ENCODE data around the gene LMNA.
"Not testable (repeated sequence)": the region's sequence is repeated elsewhere in the genome, so short reads cannot be mapped to it uniquely, and the experiment has no call there.

Gene LMNA

GRCh38 chr1:156114101-156114918, at the start of gene LMNA:
Gene LMNA, plus strand, starts transcription at chr1:156114711. Its CDS starts 208 bp downstream, at chr1:156114919.
- peaks cover 15% of the 10 kb centered on the region for H3K4me1 ChIP-seq (ENCODE audit: control insufficient read depth, insufficient read depth, low read length)
- H3K36me3 ChIP-seq (ENCODE audit: control insufficient read depth, insufficient read depth, low read length): no peaks in the 10 kb centered on the region
- H3K27ac ChIP-seq (ENCODE audit: low read depth, low read length): peak within 1 kb of the TSS; percentile 89
- peak within 1 kb of the TSS; percentile 66; the same call in 1 of the 2 replicates for H3K9ac ChIP-seq (ENCODE audit: low read depth, low read length)
- no peaks in the 10 kb centered on the region for H3K9me3 ChIP-seq (ENCODE audit: control insufficient read depth, insufficient read depth, low read length)
- H3K4me3 ChIP-seq (ENCODE audit: low read depth, low read length): peak within 1 kb of the TSS; percentile 96
- peaks cover 3% of the 10 kb centered on the region; the same call in 1 of the 2 replicates for H3K27me3 ChIP-seq (ENCODE audit: control insufficient read depth, insufficient read depth, low read length)

GRCh38 chr1:156065212-156065611, 49.3 kb upstream of the LMNA start:
- no peak overlapping the region for H3K27ac ChIP-seq (ENCODE audit: low read depth, low read length)
- H3K9me3 ChIP-seq (ENCODE audit: control insufficient read depth, insufficient read depth, low read length): no peaks in the 10 kb centered on the region
- H3K4me1 ChIP-seq (ENCODE audit: control insufficient read depth, insufficient read depth, low read length): peaks cover 21% of the 10 kb centered on the region
- no peak overlapping the region for H3K9ac ChIP-seq (ENCODE audit: low read depth, low read length)
- peaks cover 7% of the 10 kb centered on the region for H3K36me3 ChIP-seq (ENCODE audit: control insufficient read depth, insufficient read depth, low read length)
- no peaks in the 10 kb centered on the region; the same call in 1 of the 2 replicates for H3K27me3 ChIP-seq (ENCODE audit: control insufficient read depth, insufficient read depth, low read length)
- no peak overlapping the region; the same call in 1 of the 2 replicates for H3K4me3 ChIP-seq (ENCODE audit: low read depth, low read length)

DNA sequence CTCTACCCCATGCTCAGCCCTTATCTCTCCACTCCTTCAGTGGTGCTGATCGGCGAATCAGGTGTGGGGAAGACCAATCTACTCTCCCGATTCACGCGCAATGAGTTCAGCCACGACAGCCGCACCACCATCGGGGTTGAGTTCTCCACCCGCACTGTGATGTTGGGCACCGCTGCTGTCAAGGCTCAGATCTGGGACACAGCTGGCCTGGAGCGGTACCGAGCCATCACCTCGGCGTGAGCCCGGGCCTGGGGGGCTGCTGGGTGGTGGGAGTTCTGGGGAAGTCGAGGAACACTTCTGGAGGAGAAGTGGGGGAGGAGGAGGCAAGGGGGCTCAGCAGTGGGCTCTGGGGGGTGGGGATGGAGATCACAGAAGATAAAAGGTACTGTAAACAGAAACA, 48.6 kb upstream of the LMNA start:
- H3K36me3 ChIP-seq (ENCODE audit: control insufficient read depth, insufficient read depth, low read length): peaks cover 9% of the 10 kb centered on the region

GRCh38 chr1:156067262-156067661, 47.2 kb upstream of the LMNA start:
- no peak overlapping the region for H3K4me3 ChIP-seq (ENCODE audit: low read depth, low read length)
- no peaks in the 10 kb centered on the region for H3K9me3 ChIP-seq (ENCODE audit: control insufficient read depth, insufficient read depth, low read length)
- peaks cover 9% of the 10 kb centered on the region for H3K36me3 ChIP-seq (ENCODE audit: control insufficient read depth, insufficient read depth, low read length)
- H3K27me3 ChIP-seq (ENCODE audit: control insufficient read depth, insufficient read depth, low read length): no peaks in the 10 kb centered on the region
- peaks cover 20% of the 10 kb centered on the region for H3K4me1 ChIP-seq (ENCODE audit: control insufficient read depth, insufficient read depth, low read length)
- no peak overlapping the region for H3K27ac ChIP-seq (ENCODE audit: low read depth, low read length)
- no peak overlapping the region for H3K9ac ChIP-seq (ENCODE audit: low read depth, low read length)

More for the DNA sequence above, 48.6 kb upstream of the LMNA start:
- H3K4me3 ChIP-seq (ENCODE audit: low read depth, low read length): no peak overlapping the region
- H3K4me1 ChIP-seq (ENCODE audit: control insufficient read depth, insufficient read depth, low read length): peaks cover 21% of the 10 kb centered on the region
- peak overlapping the region; percentile 28 for H3K27ac ChIP-seq (ENCODE audit: low read depth, low read length)
- no peak overlapping the region for H3K9ac ChIP-seq (ENCODE audit: low read depth, low read length)
- H3K9me3 ChIP-seq (ENCODE audit: control insufficient read depth, insufficient read depth, low read length): no peaks in the 10 kb centered on the region
- H3K27me3 ChIP-seq (ENCODE audit: control insufficient read depth, insufficient read depth, low read length): no peaks in the 10 kb centered on the region; the same call in 1 of the 2 replicates

GRCh38 chr1:156069490-156070455, 44.7 kb upstream of the LMNA start:
- H3K9me3 ChIP-seq (ENCODE audit: control insufficient read depth, insufficient read depth, low read length): no peaks in the 10 kb centered on the region
- peaks cover 34% of the 10 kb centered on the region for H3K4me1 ChIP-seq (ENCODE audit: control insufficient read depth, insufficient read depth, low read length)
- no peak overlapping the region for H3K4me3 ChIP-seq (ENCODE audit: low read depth, low read length)
- H3K27me3 ChIP-seq (ENCODE audit: control insufficient read depth, insufficient read depth, low read length): no peaks in the 10 kb centered on the region
- H3K9ac ChIP-seq (ENCODE audit: low read depth, low read length): no peak overlapping the region
- H3K27ac ChIP-seq (ENCODE audit: low read depth, low read length): no peak overlapping the region
- peaks cover 12% of the 10 kb centered on the region for H3K36me3 ChIP-seq (ENCODE audit: control insufficient read depth, insufficient read depth, low read length)

DNA sequence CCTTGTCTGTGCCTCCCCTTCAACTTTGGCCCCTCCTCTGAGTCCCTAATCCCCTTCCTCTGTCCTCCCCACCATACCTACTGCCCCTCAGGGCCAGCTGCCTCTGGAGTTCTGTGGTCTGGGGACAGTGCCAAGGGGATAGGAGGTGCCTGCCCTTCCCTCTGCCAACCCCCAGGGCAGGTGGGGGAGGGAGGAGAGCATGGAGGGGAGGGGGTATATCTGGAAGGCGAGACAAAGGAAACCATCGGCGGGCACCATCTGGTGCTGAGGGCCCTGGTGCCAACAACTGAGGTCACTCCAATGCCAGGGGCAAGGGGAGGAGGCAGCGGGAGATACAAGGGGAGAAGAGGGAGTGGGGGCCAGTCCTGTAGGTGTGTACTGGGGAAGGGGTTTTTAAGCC, 44.0 kb upstream of the LMNA start:
- peaks cover 18% of the 10 kb centered on the region for H3K36me3 ChIP-seq (ENCODE audit: control insufficient read depth, insufficient read depth, low read length)
- no peaks in the 10 kb centered on the region for H3K27me3 ChIP-seq (ENCODE audit: control insufficient read depth, insufficient read depth, low read length)
- no peak overlapping the region for H3K4me3 ChIP-seq (ENCODE audit: low read depth, low read length)
- H3K4me1 ChIP-seq (ENCODE audit: control insufficient read depth, insufficient read depth, low read length): peaks cover 42% of the 10 kb centered on the region
- H3K9me3 ChIP-seq (ENCODE audit: control insufficient read depth, insufficient read depth, low read length): no peaks in the 10 kb centered on the region
- H3K9ac ChIP-seq (ENCODE audit: low read depth, low read length): no peak overlapping the region
- H3K27ac ChIP-seq (ENCODE audit: low read depth, low read length): no peak overlapping the region

DNA sequence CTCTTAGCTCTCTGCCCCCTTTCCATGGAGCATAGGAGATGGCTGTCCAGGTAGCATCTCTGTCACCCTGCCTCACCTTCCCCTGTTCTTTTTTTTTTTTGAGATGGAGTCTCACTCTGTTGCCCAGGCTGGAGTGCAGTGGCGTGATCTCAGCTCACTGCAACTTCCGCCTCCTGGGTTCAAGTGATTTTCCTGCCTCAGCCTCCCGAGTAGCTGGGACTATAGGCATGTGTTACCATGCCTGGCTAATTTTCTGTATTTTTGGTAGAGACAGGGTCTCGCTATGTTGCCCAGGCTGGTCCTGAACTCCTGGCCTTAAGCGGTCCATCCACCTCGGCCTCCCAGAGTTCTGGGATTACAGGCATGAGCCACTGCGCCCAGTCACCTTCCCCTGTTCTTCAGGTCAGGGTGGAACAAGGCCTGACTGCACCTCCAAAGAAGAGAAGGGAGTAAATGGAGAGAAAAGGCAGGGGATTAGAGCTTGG, 43.1 kb upstream of the LMNA start:
- H3K27ac ChIP-seq (ENCODE audit: low read depth, low read length): peak overlapping the region; percentile 5
- not testable (repeated sequence) for H3K4me3 ChIP-seq (ENCODE audit: low read depth, low read length); H3K27me3 ChIP-seq (ENCODE audit: control insufficient read depth, insufficient read depth, low read length); H3K9ac ChIP-seq (ENCODE audit: low read depth, low read length); H3K9me3 ChIP-seq (ENCODE audit: control insufficient read depth, insufficient read depth, low read length)
- H3K4me1 ChIP-seq (ENCODE audit: control insufficient read depth, insufficient read depth, low read length): peaks cover 46% of the 10 kb centered on the region
- peaks cover 27% of the 10 kb centered on the region for H3K36me3 ChIP-seq (ENCODE audit: control insufficient read depth, insufficient read depth, low read length)

DNA sequence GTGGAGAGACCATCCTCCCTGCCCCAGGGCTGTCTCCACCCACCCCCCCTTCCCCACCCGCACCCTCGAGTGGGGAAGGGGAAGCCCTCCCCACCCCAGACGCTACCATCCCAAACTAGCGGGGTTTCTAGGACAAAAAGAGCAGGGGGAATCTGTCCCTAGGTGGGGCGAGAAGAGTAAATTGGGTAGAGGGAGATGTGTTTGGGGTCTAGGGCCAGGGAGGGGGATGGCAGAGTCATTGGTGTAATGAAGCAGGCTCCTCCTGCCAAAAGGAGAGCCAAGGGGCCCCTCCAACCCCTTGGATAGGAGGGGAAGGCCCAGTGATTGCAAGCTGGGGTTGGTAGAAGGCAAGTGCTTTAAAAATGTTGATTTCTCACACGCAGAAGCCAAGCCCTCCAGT, 42.3 kb upstream of the LMNA start:
- Histone ChIP-seq H3K4me3 (ENCODE audit: low read depth, low read length) (no peak overlapping the region), H3K36me3 (ENCODE audit: control insufficient read depth, insufficient read depth, low read length) (peaks cover 35% of the 10 kb centered on the region), H3K27me3 (ENCODE audit: control insufficient read depth, insufficient read depth, low read length) (no peaks in the 10 kb centered on the region), H3K4me1 (ENCODE audit: control insufficient read depth, insufficient read depth, low read length) (peaks cover 53% of the 10 kb centered on the region), H3K27ac (ENCODE audit: low read depth, low read length) (no peak overlapping the region), H3K9me3 (ENCODE audit: control insufficient read depth, insufficient read depth, low read length) (no peaks in the 10 kb centered on the region), H3K9ac (ENCODE audit: low read depth, low read length) (no peak overlapping the region)

GRCh38 chr1:156073110-156073687, 41.3 kb upstream of the LMNA start:
- H3K27me3 ChIP-seq (ENCODE audit: control insufficient read depth, insufficient read depth, low read length): no peaks in the 10 kb centered on the region
- peak overlapping the region; percentile 43 for H3K27ac ChIP-seq (ENCODE audit: low read depth, low read length)
- H3K36me3 ChIP-seq (ENCODE audit: control insufficient read depth, insufficient read depth, low read length): peaks cover 37% of the 10 kb centered on the region
- no peaks in the 10 kb centered on the region for H3K9me3 ChIP-seq (ENCODE audit: control insufficient read depth, insufficient read depth, low read length)
- no peak overlapping the region for H3K4me3 ChIP-seq (ENCODE audit: low read depth, low read length)
- no peak overlapping the region for H3K9ac ChIP-seq (ENCODE audit: low read depth, low read length)
- H3K4me1 ChIP-seq (ENCODE audit: control insufficient read depth, insufficient read depth, low read length): peaks cover 63% of the 10 kb centered on the region

DNA sequence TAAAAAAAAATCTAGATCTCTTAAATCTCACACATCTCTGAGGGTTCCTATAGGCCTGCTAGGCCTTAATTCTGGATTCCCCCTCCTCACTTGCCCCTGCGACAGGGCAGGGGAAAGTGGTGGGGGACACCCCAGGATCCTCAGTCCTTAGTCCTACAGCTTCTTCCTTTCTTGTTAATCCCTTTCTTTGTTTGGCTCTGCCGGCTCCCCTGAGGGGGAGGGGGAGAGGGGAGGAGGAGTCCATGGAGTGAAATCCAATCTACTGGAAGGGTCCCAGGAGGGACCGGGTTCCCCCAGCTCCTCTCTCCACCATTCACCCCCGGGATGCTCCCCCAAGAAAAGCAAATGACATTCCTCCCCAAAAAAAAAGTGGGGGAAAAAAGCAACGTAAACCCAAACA, 40.8 kb upstream of the LMNA start:
- Histone ChIP-seq H3K27me3 (ENCODE audit: control insufficient read depth, insufficient read depth, low read length) (no peaks in the 10 kb centered on the region), H3K27ac (ENCODE audit: low read depth, low read length) (no peak overlapping the region), H3K36me3 (ENCODE audit: control insufficient read depth, insufficient read depth, low read length) (peaks cover 38% of the 10 kb centered on the region), H3K9me3 (ENCODE audit: control insufficient read depth, insufficient read depth, low read length) (no peaks in the 10 kb centered on the region), H3K9ac (ENCODE audit: low read depth, low read length) (no peak overlapping the region), H3K4me1 (ENCODE audit: control insufficient read depth, insufficient read depth, low read length) (peaks cover 68% of the 10 kb centered on the region), H3K4me3 (ENCODE audit: low read depth, low read length) (no peak overlapping the region)

Data from HUES48 (cell line).